ENCODE results near the gene LRTM2. TPM values are rescaled to one million over a fixed set of nuclear protein-coding genes. Genes with fewer than 3 reads are reported as not detected.

LRTM2 gene
- total RNA-seq, 2 experiments from 2014 or later = not detected

- Histone ChIP-seq H3K4me2 (ENCODE audit: low read length) (no peak overlapping the region), H3K4me3 (ENCODE audit: low read depth, low read length, poor library complexity, severe bottlenecking) (no peak overlapping the region), H2AFZ (ENCODE audit: low read length) (no peak overlapping the region), H3K9me2 (ENCODE audit: insufficient read depth, low read length) (no peaks in the 10 kb centered on the region), H4K20me1 (ENCODE audit: insufficient read depth, low read length) (no peaks in the 10 kb centered on the region), H3K79me2 (ENCODE audit: insufficient read depth, low read depth, low read length) (no peaks in the 10 kb centered on the region), H3K27ac (ENCODE audit: low read depth, low read length, poor library complexity, severe bottlenecking) (no peak overlapping the region), H3K36me3 (ENCODE audit: insufficient read depth, low read length) (no peaks in the 10 kb centered on the region), H3K9me3 (ENCODE audit: low read length) (no peaks in the 10 kb centered on the region), H3K4me1 (ENCODE audit: insufficient read depth, low read length, poor library complexity, severe bottlenecking) (no peaks in the 10 kb centered on the region)
- TF ChIP-seq CTCF (conservative IDR thresholded peaks at IDR 0.05; ENCODE audit: low read length) (no peak), EZH2phosphoT487 (IDR thresholded peaks at IDR 0.05; ENCODE audit: borderline replicate concordance, low read depth, low read length) (no peak)
- POLR2A ChIA-PET = interaction anchor here (1.3 kb wide), 1 partner anchor 9 kb away, joined by 3 read pairs; no protein-coding TSS in a partner anchor
- intact Hi-C loops (cut with micrococcal nuclease; ENCODE audit: unreplicated experiment) = no loop called here
- BruUV-seq (replicated peaks) = no TSS peak
- DNase-seq (ENCODE audit: low spot score) = no peak
- CTCF ChIA-PET (ENCODE audit: unreplicated experiment) = no interaction called here
Measured at GRCh38 chr12:1857086-1857485, 36.7 kb downstream of the LRTM2 start.

- Histone ChIP-seq H2AFZ (ENCODE audit: low read length) (no peak overlapping the region), H3K4me1 (ENCODE audit: insufficient read depth, low read length, poor library complexity, severe bottlenecking) (no peaks in the 10 kb centered on the region), H3K9me3 (ENCODE audit: low read length) (no peaks in the 10 kb centered on the region), H3K79me2 (ENCODE audit: insufficient read depth, low read depth, low read length) (no peaks in the 10 kb centered on the region), H3K4me2 (ENCODE audit: low read length) (no peak overlapping the region), H3K36me3 (ENCODE audit: insufficient read depth, low read length) (no peaks in the 10 kb centered on the region), H4K20me1 (ENCODE audit: insufficient read depth, low read length) (no peaks in the 10 kb centered on the region), H3K27ac (ENCODE audit: low read depth, low read length, poor library complexity, severe bottlenecking) (no peak overlapping the region), H3K4me3 (ENCODE audit: low read depth, low read length, poor library complexity, severe bottlenecking) (no peak overlapping the region), H3K9me2 (ENCODE audit: insufficient read depth, low read length) (no peaks in the 10 kb centered on the region)
- no TSS peak for BruUV-seq (replicated peaks)
- DNase-seq (ENCODE audit: low spot score) = no peak
- ChIA-PET CTCF (ENCODE audit: unreplicated experiment) (no interaction called here), POLR2A (no interaction called here)
- intact Hi-C loops (cut with micrococcal nuclease; ENCODE audit: unreplicated experiment) = no loop called here
- TF ChIP-seq EZH2phosphoT487 (IDR thresholded peaks at IDR 0.05; ENCODE audit: borderline replicate concordance, low read depth, low read length) (no peak), CTCF (conservative IDR thresholded peaks at IDR 0.05; ENCODE audit: low read length) (no peak)
Measured at GRCh38 chr12:1857821-1858220, 37.5 kb downstream of the LRTM2 start.

- Histone ChIP-seq H4K20me1 (ENCODE audit: insufficient read depth, low read length) (no peaks in the 10 kb centered on the region), H3K4me1 (ENCODE audit: insufficient read depth, low read length, poor library complexity, severe bottlenecking) (no peaks in the 10 kb centered on the region), H3K79me2 (ENCODE audit: insufficient read depth, low read depth, low read length) (no peaks in the 10 kb centered on the region), H3K27ac (ENCODE audit: low read depth, low read length, poor library complexity, severe bottlenecking) (no peak overlapping the region), H3K4me2 (ENCODE audit: low read length) (no peak overlapping the region), H3K4me3 (ENCODE audit: low read depth, low read length, poor library complexity, severe bottlenecking) (no peak overlapping the region), H3K36me3 (ENCODE audit: insufficient read depth, low read length) (no peaks in the 10 kb centered on the region), H3K9me3 (ENCODE audit: low read length) (no peaks in the 10 kb centered on the region), H3K9me2 (ENCODE audit: insufficient read depth, low read length) (no peaks in the 10 kb centered on the region), H2AFZ (ENCODE audit: low read length) (no peak overlapping the region)
- DNase-seq (ENCODE audit: low spot score) = no peak
- ChIA-PET POLR2A (no interaction called here), CTCF (ENCODE audit: unreplicated experiment) (no interaction called here)
- intact Hi-C loops (cut with micrococcal nuclease; ENCODE audit: unreplicated experiment) = no loop called here
- no peak for TF ChIP-seq EZH2phosphoT487 (IDR thresholded peaks at IDR 0.05; ENCODE audit: borderline replicate concordance, low read depth, low read length)
- no peak for TF ChIP-seq CTCF (conservative IDR thresholded peaks at IDR 0.05; ENCODE audit: low read length)
- BruUV-seq (replicated peaks) = no TSS peak
Measured at GRCh38 chr12:1858456-1858855, 38.1 kb downstream of the LRTM2 start.
